ENCODE measurements around the gene TSBP1.
"Not testable (repeated sequence)": the region's sequence is repeated elsewhere in the genome, so short reads cannot be mapped to it uniquely, and the experiment has no call there.

Gene TSBP1

GRCh38 chr6:32273801-32274577, 97.7 kb downstream of the TSBP1 start:
- DNase-seq, result not testable (repeated sequence)

GRCh38 chr6:32271429-32271828, 100.3 kb downstream of the TSBP1 start:
- no peak for DNase-seq

GRCh38 chr6:32268459-32268858, 103.2 kb downstream of the TSBP1 start:
- DNase-seq, result not testable (repeated sequence)

- DNase-seq, result no peak
Observed at GRCh38 chr6:32267035-32267434, 104.7 kb downstream of the TSBP1 start.

GRCh38 chr6:32257262-32257661, 114.4 kb downstream of the TSBP1 start:
- DNase-seq, result not testable (repeated sequence)

GRCh38 chr6:32255199-32256153, 116.2 kb downstream of the TSBP1 start:
- no peak for DNase-seq

- DNase-seq, result no peak
Observed at GRCh38 chr6:32254761-32255198, 116.9 kb downstream of the TSBP1 start.

- no peak for DNase-seq
Observed at GRCh38 chr6:32252331-32253009, 119.2 kb downstream of the TSBP1 start.

- DNase-seq, result no peak
Observed at GRCh38 chr6:32249262-32249661, 122.4 kb downstream of the TSBP1 start.

GRCh38 chr6:32247401-32247800, 124.3 kb downstream of the TSBP1 start:
- no peak for DNase-seq

- no peak for DNase-seq
Observed at GRCh38 chr6:32244946-32245398, 126.7 kb downstream of the TSBP1 start.

- no peak for DNase-seq
Observed at GRCh38 chr6:32244270-32244669, 127.4 kb downstream of the TSBP1 start.
